Measurements from ENCODE around the gene NUP133.
"Not testable (repeated sequence)": the region's sequence is repeated elsewhere in the genome, so short reads cannot be mapped to it uniquely, and the experiment has no call there.

Gene NUP133

GRCh38 chr1:229411434-229412055, 96.6 kb downstream of the NUP133 start:
- DNase-seq, result no peak

- no peak for DNase-seq
Observed at GRCh38 chr1:229410692-229411433, 97.3 kb downstream of the NUP133 start.

GRCh38 chr1:229410370-229410691, 97.8 kb downstream of the NUP133 start:
- no peak for DNase-seq

GRCh38 chr1:229409616-229410369, 98.3 kb downstream of the NUP133 start:
- DNase-seq, result no peak

GRCh38 chr1:229408458-229409037, 99.6 kb downstream of the NUP133 start:
- DNase-seq, result no peak

GRCh38 chr1:229407206-229408026, 100.7 kb downstream of the NUP133 start:
- DNase-seq, result no peak

GRCh38 chr1:229406798-229407197, 101.3 kb downstream of the NUP133 start:
- DNase-seq, result no peak

- no peak for DNase-seq
Observed at GRCh38 chr1:229403573-229403972, 104.6 kb downstream of the NUP133 start.

- DNase-seq, result no peak
Observed at GRCh38 chr1:229402993-229403392, 105.1 kb downstream of the NUP133 start.

- DNase-seq, result not testable (repeated sequence)
Observed at GRCh38 chr1:229402329-229402728, 105.8 kb downstream of the NUP133 start.

GRCh38 chr1:229397762-229398161, 110.4 kb downstream of the NUP133 start:
- no peak for DNase-seq

GRCh38 chr1:229396585-229397206, 111.4 kb downstream of the NUP133 start:
- no peak for DNase-seq

GRCh38 chr1:229394517-229394916, 113.6 kb downstream of the NUP133 start:
- not testable (repeated sequence) for DNase-seq

GRCh38 chr1:229392936-229393335, 115.2 kb downstream of the NUP133 start:
- DNase-seq, result no peak
